NCI-H146 treated with DMSO at 0.1 percent for 48 hours (cell line): Measurements from ENCODE around the gene ICA1.
A peak's percentile ranks its signal among the peaks of the same experiment; 100 is the strongest.
"Not testable (repeated sequence)": the region's sequence is repeated elsewhere in the genome, so short reads cannot be mapped to it uniquely, and the experiment has no call there.

Source experiments
- DNase-seq: peaks from one replicate; lab custom pipeline; 2025; ENCODE audit not compliant: unreplicated experiment; lab: John Stamatoyannopoulos, UW

Gene ICA1

GRCh38 chr7:8263048-8263447 lies 1.1 kb upstream of the ICA1 start:
- DNase-seq = peak; percentile 70

- DNase-seq = peak; percentile 62
These were observed 884 bp downstream of the ICA1 start for GRCh38 chr7:8260871-8261694.

- DNase-seq = no peak
These were observed 2.3 kb downstream of the ICA1 start for GRCh38 chr7:8259586-8260222.

- DNase-seq = no peak
These were observed 3.2 kb downstream of the ICA1 start for GRCh38 chr7:8258734-8259133.

GRCh38 chr7:8258166-8258565 lies 3.8 kb downstream of the ICA1 start:
- no peak for DNase-seq

- no peak for DNase-seq
These were observed 6.0 kb downstream of the ICA1 start for GRCh38 chr7:8255680-8256655.

- DNase-seq = no peak
These were observed 7.3 kb downstream of the ICA1 start for GRCh38 chr7:8254667-8255066.

GRCh38 chr7:8254215-8254614 lies 7.8 kb downstream of the ICA1 start:
- no peak for DNase-seq

GRCh38 chr7:8251195-8251594 lies 10.8 kb downstream of the ICA1 start:
- no peak for DNase-seq

GRCh38 chr7:8250547-8250946 lies 11.4 kb downstream of the ICA1 start:
- no peak for DNase-seq

- no peak for DNase-seq
These were observed 12.8 kb downstream of the ICA1 start for GRCh38 chr7:8249121-8249520.

GRCh38 chr7:8246020-8246419 lies 15.9 kb downstream of the ICA1 start:
- no peak for DNase-seq

GRCh38 chr7:8245032-8245431 lies 16.9 kb downstream of the ICA1 start:
- not testable (repeated sequence) for DNase-seq

GRCh38 chr7:8243059-8243458 lies 18.9 kb downstream of the ICA1 start:
- DNase-seq = not testable (repeated sequence)

GRCh38 chr7:8239702-8240362 lies 22.1 kb downstream of the ICA1 start:
- DNase-seq = not testable (repeated sequence)

GRCh38 chr7:8236780-8237407 lies 25.1 kb downstream of the ICA1 start:
- no peak for DNase-seq

GRCh38 chr7:8232999-8233847 lies 28.7 kb downstream of the ICA1 start:
- DNase-seq = no peak

GRCh38 chr7:8229927-8230326 lies 32.0 kb downstream of the ICA1 start:
- no peak for DNase-seq
